Right atrium auricular region (tissue), 2 donors: ENCODE data around the gene SLC40A1. TPM values are rescaled to one million over a fixed set of nuclear protein-coding genes. Genes with fewer than 3 reads are reported as not detected.

Experiments used
- DNase-seq: peaks from one replicate; pipeline ENCODE4 v3.0.0-alpha.2; 2019; ENCODE audit warnings: low spot score
- H3K27ac ChIP-seq, 2 donors: fragments of 200-600 bp; sonication (generic); 1 replicate in 1 of 2; 2 replicates in 1 of 2; pipeline ENCODE4 v1.5.1; 2016 to 2019
- H3K27me3 ChIP-seq, 2 donors: fragments of 200-600 bp; sonication (generic); one replicate each; pipeline versions ENCODE4 v1.5.1 to v1.6.0; 2017 to 2019
- H3K36me3 ChIP-seq: fragments of 200-600 bp; sonication (generic); one replicate; pipeline ENCODE4 v1.5.1; 2016
- H3K4me1 ChIP-seq, 2 donors: fragments of 200-600 bp; sonication (generic); one replicate each; pipeline versions ENCODE4 v1.5.1 to v1.6.0; 2017 to 2019
- H3K4me3 ChIP-seq, 2 donors: fragments of 200-600 bp; sonication (generic); 1 replicate in 1 of 2; 2 replicates in 1 of 2; pipeline ENCODE4 v1.5.1; 2017 to 2019; ENCODE audit warnings: mild to moderate bottlenecking in 1 of 2, moderate library complexity in 1 of 2
- H3K9me3 ChIP-seq, 2 donors: fragments of 200-600 bp; sonication (generic); one replicate each; pipeline ENCODE4 v1.5.1; 2019
- total RNA-seq, 2 donors: library from RNA; depleted of rRNA; stranded (reverse); fragments of >200 nt; gene quantifications; one replicate each; pipeline ENCODE4 v1.1.0, GENCODE V29; 2016
- TF ChIP-seq, protein P1 (sequence below), 2 donors: fragments of 200-600 bp; sonication (generic); IDR thresholded peaks; one replicate each; pipeline ENCODE4 v1.5.1; 2019; ENCODE audit warnings: antibody characterized with exemption in 2 of 2

Gene SLC40A1
- total RNA-seq, 2 donors from 2014 or later, result 57.7 to 132 TPM

DNA sequence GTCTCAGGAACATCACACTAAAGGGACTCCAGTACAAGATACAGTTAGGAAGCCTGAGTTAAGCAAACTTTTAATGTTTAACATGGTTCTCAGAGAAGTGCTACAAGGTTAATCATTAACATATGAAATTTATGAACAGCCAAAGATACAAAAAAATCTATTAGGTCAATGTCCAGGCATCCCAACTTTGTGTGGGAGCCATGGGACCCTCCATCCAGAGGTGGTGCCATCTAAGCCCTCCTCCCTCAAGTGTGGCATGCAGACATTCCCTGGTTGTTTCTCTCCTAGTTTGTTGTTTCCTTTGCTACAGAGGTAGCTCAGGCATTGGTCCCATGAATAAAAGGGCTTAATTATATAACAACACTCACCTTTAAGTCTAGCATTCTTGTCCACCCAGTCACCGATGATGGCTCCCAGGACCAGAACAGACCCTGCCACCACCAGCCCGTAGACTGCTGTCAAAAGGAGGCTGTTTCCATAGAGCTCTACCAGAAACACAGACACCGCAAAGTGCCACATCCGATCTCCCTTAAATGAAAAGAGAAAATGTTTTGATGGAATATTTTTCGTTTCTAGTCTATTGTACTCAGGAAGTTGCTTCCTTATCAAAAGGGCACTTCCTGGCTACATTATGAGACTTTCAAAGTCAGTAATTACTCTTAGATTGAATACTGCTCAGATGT lies 5.7 kb downstream of the SLC40A1 start:
- TF ChIP-seq, protein P1, sequence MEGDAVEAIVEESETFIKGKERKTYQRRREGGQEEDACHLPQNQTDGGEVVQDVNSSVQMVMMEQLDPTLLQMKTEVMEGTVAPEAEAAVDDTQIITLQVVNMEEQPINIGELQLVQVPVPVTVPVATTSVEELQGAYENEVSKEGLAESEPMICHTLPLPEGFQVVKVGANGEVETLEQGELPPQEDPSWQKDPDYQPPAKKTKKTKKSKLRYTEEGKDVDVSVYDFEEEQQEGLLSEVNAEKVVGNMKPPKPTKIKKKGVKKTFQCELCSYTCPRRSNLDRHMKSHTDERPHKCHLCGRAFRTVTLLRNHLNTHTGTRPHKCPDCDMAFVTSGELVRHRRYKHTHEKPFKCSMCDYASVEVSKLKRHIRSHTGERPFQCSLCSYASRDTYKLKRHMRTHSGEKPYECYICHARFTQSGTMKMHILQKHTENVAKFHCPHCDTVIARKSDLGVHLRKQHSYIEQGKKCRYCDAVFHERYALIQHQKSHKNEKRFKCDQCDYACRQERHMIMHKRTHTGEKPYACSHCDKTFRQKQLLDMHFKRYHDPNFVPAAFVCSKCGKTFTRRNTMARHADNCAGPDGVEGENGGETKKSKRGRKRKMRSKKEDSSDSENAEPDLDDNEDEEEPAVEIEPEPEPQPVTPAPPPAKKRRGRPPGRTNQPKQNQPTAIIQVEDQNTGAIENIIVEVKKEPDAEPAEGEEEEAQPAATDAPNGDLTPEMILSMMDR (IDR thresholded peaks at IDR 0.05), result no peak
- Histone ChIP-seq H3K9me3 (no peaks in the 10 kb centered on the region), H3K27me3 (no peaks in the 10 kb centered on the region), H3K36me3 (peaks cover 50% of the 10 kb centered on the region), H3K4me1 (peaks cover 0 to 69% of the 10 kb centered on the region in 2 donors), H3K4me3 (peak overlapping the region in 1 of 2 donors; percentile 12), H3K27ac (peak overlapping the region; percentile 57 to 63)
- no peak for DNase-seq

DNA sequence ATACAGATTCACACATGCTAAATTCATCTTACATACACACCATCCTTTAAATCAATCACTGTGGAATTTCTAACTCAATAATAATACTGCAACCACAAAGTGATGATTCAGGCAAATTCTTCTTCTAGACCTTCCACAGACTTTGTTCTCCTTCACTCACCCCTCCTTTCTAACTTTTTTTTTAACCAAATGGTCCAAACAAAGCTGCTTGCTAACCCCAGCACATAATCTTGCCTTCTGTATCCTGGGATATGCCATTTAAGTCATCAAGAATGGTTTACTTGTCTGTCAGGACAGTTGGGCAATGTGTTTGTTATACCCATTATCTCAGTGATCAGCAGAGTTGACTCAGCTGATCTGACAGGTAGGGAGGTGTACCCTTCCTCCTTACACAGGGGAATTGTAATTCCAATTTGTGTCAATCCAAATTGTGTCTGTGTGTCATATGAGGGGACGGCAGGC lies 10.0 kb downstream of the SLC40A1 start:
- H3K27ac ChIP-seq, result peak overlapping the region in 1 of 2 donors; percentile 19
- H3K9me3 ChIP-seq, result no peaks in the 10 kb centered on the region
- H3K27me3 ChIP-seq, result no peaks in the 10 kb centered on the region
- peaks cover 0 to 55% of the 10 kb centered on the region in 2 donors for H3K4me1 ChIP-seq
- H3K4me3 ChIP-seq, result no peak overlapping the region
- H3K36me3 ChIP-seq, result peaks cover 67% of the 10 kb centered on the region
- no peak for DNase-seq
- TF ChIP-seq, protein P1 (IDR thresholded peaks at IDR 0.05), result no peak

DNA sequence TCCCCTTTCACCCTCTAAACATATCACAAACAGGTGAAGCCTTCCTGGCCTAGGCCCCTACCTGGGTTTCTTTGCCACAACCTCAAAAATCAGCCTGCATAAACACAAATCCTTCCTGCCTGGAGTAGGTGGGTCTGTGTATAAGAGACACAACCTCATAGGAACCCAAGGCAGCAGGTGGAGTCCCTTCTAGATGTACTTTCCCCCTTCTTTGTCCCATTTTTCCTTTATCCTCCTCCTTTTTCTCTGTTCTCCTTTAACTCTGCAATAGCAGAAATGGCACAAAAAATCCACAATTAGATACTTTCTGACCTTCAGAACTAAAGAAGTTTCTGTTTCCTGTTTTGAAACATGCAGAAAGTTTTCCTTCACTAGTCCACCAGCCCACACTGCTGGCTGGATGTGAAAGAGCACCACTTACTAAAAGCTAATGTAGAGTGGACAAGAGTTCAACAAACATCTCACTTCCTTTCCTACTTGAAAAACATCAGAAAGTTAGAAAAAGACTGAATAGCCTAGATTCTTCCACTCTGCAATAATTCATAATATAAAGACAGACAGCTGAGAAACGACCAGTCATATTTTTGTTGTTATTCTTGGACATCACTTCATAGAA lies 11.2 kb downstream of the SLC40A1 start:
- DNase-seq, result no peak
- no peaks in the 10 kb centered on the region for H3K27me3 ChIP-seq
- peaks cover 0 to 50% of the 10 kb centered on the region in 2 donors for H3K4me1 ChIP-seq
- H3K4me3 ChIP-seq, result no peak overlapping the region
- peak overlapping the region; percentile 37 to 56 for H3K27ac ChIP-seq
- H3K9me3 ChIP-seq, result no peaks in the 10 kb centered on the region
- peaks cover 68% of the 10 kb centered on the region for H3K36me3 ChIP-seq
- TF ChIP-seq, protein P1 (IDR thresholded peaks at IDR 0.05), result peak in 1 of 2 donors; percentile 43

DNA sequence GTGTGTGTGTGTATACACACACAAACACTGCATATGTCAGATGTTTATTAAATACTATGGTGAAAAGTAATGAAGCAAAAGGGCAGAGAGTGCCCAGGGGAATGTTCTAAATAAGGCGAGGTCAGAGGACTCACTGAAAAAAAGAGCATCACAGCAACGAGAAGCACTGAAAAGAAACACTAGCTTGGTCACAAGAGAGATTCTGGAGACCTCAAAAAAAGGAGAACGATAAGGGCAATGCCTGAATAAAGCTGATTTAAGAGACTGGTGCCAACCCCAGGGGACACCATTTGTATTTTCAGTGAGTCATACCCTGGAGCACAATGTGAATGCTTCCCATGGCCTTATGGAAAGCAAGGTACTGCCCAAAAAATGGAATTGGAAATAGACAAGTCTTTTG lies 14.5 kb downstream of the SLC40A1 start:
- DNase-seq, result no peak
- peak overlapping the region; percentile 7 to 52 for H3K27ac ChIP-seq
- H3K36me3 ChIP-seq, result peaks cover 60% of the 10 kb centered on the region
- TF ChIP-seq, protein P1 (IDR thresholded peaks at IDR 0.05), result no peak
- H3K4me3 ChIP-seq, result no peak overlapping the region
- no peaks in the 10 kb centered on the region for H3K9me3 ChIP-seq
- no peaks in the 10 kb centered on the region for H3K27me3 ChIP-seq
- peaks cover 0 to 59% of the 10 kb centered on the region in 2 donors for H3K4me1 ChIP-seq

DNA sequence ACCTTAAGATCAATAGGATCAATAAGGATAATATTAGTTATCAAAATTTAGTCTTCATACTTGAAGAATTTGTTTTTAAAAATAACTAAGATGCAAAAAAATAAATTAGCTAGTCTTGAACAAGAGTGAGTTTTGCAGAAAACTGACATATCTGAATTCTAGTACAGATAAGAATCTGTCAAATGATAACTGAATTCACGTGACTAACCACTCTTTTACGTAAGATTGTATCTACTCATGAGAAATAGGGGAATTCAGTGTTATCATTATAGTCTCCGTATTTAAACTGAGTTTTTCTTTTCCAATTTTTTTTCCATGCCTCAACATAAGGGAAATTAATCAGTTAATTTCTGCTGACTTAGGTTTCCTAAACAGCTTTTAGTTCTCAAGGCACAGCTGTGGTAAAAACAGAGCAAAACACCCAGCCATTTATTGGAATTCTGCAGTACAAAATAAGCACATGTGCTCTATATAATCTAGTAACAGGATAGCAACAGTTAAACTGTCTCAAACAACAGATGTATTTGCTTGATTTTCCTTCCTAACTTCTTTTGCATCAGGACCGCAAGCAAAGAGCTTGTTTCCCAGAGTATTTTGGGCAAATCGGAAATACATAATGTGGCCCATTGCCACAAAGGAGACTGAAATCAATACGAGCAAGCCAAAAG lies 19.1 kb downstream of the SLC40A1 start:
- peak overlapping the region in 1 of 2 donors; percentile 26 for H3K27ac ChIP-seq
- DNase-seq, result no peak
- TF ChIP-seq, protein P1 (IDR thresholded peaks at IDR 0.05), result no peak
- H3K4me1 ChIP-seq, result peaks cover 0 to 58% of the 10 kb centered on the region in 2 donors
- no peaks in the 10 kb centered on the region for H3K27me3 ChIP-seq
- peaks cover 42% of the 10 kb centered on the region for H3K36me3 ChIP-seq
- no peak overlapping the region for H3K4me3 ChIP-seq
- no peaks in the 10 kb centered on the region for H3K9me3 ChIP-seq
